ENCODE results near the gene PCDHB1.
A peak's percentile ranks its signal among the peaks of the same experiment; 100 is the strongest.

- TF ChIP-seq POLR2AphosphoS5 (IDR thresholded peaks at IDR 0.05; ENCODE audit: low read depth, low read length) (peak; percentile 78), CTCF (IDR thresholded peaks at IDR 0.05 in 2 of 3, conservative IDR thresholded peaks at IDR 0.05 in 1 of 3; ENCODE audit: borderline replicate concordance in 1 of 3, insufficient read depth in 1 of 3, low read depth in 2 of 3, low read length in 2 of 3) (peak; percentile 67 to 94 (median 81)), EZH2 (IDR thresholded peaks at IDR 0.05) (no peak)
Observed at GRCh38 chr5:141040771-141041426, 10.3 kb upstream of the PCDHB1 start.
